ENCODE data around the gene HINFP.

- TF ChIP-seq RNF2 (IDR thresholded peaks at IDR 0.05; ENCODE audit: borderline replicate concordance, low read depth, low read length, missing control alignments, poor library complexity, severe bottlenecking) (no peak), CTCF (IDR thresholded peaks at IDR 0.05; ENCODE audit: control extremely low read depth in 1 of 3, insufficient read depth in 1 of 3, low read depth in 1 of 3, low read length in 3 of 3) (no peak), USF2 (IDR thresholded peaks at IDR 0.05; ENCODE audit: low read length) (no peak), CHD2 (IDR thresholded peaks at IDR 0.05; ENCODE audit: low read length) (no peak), JUN (IDR thresholded peaks at IDR 0.05; ENCODE audit: low read depth, low read length) (no peak), BACH1 (IDR thresholded peaks at IDR 0.05; ENCODE audit: low read length) (no peak)
Observed at GRCh38 chr11:119125821-119126220, 4.4 kb downstream of the HINFP start.

Measured in H1 (cell line).